GM18858 (cell line): ENCODE results near the gene CHMP4B.

Experiments
- ATAC-seq: cut with Tn5 transposase; IDR thresholded peaks from one replicate; pipeline ENCODE4 v1.9.1; 2021; ENCODE audit not compliant: unreplicated experiment

Gene CHMP4B, protein sequence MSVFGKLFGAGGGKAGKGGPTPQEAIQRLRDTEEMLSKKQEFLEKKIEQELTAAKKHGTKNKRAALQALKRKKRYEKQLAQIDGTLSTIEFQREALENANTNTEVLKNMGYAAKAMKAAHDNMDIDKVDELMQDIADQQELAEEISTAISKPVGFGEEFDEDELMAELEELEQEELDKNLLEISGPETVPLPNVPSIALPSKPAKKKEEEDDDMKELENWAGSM

DNA sequence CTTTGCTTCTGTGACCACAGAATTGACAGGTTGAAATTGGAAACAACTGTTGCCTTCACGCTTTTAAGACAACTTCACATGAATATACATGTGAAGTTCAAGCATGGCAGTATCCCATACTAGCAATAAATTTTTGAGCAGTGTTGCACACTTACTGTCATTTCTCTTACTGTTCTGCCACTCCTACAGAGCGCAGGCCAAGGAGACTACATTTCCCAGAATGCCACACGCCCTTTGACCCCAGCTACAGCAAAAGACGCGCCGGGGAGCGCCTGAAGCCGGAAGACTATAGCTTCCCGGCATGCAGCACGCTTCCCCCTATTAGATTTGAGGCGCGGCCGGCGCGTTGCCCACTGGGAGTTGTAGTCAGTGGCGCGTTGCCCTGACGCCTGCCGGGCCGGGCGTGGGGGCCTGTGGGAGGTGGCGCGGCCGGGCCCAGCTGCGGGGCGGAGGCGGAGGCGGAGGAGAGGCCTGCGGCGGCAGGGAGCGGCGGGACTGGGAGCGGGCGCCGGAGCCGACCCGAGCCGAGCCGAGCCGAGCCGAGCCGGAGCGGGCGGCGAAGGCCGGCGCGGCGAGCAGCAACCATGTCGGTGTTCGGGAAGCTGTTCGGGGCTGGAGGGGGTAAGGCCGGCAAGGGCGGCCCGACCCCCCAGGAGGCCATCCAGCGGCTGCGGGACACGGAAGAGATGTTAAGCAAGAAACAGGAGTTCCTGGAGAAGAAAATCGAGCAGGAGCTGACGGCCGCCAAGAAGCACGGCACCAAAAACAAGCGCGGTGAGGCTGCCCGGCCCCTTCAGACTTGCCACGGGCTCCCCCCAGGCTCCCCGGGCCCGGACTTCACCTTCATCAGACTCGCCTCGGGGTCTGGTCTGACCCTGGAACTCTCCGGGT, at the start of gene CHMP4B:
TSS of gene CHMP4B (plus strand) at position 464 of the 891 bp plus-strand sequence. CDS start at position 585, 121 bp downstream.
- peak; percentile 90 for ATAC-seq

DNA sequence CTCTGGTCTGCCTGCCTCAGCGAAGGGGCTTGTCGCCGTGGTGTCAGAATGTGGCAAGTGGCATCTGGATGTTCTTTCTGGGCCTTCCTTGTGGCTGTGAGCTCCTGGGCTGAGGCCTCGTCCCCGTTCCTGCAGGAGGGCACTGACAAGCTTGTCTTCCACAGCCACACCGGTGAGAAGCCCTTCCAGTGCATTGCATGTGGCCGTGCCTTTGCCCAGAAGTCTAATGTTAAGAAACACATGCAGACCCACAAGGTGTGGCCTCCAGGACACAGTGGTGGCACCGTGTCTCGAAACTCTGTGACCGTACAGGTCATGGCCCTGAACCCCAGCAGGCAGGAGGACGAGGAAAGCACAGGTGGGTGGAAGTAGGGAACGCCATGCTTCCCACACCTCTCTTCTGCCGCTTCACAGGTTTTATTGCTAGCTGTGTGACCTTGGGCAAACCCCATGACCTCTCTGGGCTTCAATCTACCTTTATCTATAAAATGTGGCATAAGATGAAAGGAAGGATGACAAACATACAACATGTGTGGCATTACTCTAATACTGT, 49.4 kb upstream of the CHMP4B start:
- ATAC-seq: no peak

DNA sequence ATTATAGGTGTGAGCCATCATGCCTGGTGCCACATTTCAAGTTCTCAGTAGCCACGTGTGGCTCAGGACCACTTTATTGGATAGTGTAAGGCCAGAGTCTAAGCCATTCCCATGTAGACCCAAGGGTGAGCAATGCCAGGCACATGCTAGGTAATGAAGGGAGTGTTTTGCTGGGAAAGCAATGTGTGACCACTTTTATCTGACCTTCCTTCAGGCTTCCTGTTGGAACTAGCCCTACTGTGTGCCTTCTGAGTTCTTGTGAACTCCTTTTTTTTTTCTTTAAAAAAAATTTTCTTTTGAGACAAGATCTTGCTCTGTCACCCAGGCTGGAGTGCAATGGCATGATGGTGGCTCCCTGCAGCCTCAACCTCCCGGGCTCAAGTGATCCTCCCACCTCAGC, 46.0 kb upstream of the CHMP4B start:
- no peak for ATAC-seq

DNA sequence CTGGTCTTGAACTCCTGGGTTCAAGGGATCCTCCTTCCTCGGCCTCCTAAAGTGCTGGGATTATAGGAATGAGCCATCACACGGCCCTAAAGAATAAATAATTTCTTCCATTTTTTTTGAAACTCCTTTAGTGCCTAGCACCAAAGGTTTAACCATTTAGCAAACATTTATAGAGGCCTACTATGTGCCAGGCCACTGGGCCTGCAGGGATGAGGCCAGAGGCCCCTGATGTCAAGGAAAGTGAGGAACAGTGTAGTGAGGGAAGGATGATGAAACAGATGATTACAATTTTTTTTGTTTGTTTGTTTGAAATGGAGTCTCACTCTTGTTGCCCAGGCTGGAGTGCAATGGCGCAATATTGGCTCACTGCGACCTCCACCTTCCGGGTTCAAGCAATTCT, 45.6 kb upstream of the CHMP4B start:
- no peak for ATAC-seq

DNA sequence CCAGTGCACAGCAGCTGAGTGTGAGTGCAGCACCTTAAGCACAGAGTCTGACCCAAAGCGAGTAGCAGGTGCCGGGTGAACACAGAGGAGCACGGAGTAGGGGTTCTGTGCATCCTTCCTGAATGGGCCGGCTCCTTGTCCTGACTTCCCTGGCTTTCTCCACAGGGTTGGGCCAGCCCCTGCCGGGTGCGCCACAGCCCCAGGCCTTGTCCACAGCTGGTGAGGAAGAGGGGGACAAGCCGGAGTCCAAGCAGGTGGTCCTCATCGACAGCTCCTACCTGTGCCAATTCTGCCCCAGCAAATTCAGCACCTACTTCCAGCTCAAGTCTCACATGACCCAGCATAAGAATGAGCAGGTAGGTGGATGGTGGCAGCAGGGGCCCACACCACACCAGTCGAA, 44.5 kb upstream of the CHMP4B start:
- ATAC-seq: no peak

DNA sequence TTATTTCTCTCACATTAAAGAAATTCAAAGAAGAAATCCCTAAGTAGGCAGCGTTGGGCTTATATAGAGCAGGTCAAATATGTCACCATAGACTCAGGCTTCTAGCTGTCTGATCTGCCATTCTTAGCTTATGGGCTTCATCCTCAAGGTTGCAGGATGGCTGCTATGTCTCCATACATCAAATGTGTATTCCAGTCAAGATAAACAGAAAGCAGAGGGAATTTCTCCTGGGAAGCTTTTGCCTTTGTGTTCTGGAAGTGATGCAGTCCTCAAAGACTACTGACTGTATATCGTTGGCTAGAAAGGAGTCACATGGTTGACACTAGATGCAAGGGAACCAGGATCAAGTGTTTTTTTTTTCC, 43.4 kb upstream of the CHMP4B start:
- no peak for ATAC-seq

DNA sequence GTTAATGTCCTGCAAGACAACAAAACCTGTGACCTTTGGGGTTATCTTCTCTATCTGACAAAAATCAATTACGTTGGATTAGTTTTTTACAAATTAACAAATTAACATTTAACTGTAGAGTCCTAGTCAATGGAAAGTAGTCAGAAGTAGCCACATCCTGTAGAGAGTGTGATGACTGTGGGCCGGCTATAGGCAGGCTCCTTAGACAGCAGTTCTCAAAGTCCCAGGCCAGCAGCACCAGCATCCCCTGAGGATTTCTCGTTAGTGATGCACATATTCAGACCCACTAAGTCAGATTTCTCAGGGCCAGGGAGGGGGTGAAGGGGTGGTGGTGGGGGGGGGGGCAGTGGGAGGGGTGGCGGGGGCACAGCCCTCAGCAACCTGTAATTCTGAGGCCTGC, 42.1 kb upstream of the CHMP4B start:
- no peak for ATAC-seq

DNA sequence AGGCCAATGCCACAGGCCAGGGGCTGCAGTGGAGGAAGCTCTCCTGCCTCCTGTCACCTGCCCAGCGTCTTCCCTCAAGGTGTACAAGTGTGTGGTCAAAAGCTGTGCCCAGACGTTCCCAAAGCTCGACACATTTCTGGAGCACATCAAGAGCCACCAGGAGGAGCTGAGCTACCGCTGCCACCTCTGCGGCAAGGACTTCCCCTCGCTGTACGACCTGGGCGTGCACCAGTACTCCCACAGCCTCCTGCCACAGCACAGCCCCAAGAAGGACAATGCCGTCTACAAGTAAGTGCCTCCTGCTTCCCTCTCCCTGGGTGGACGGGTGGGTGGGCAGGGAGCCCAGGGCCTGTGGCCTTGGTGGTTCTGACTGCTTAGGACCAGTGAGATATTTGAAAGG, 41.1 kb upstream of the CHMP4B start:
- no peak for ATAC-seq

DNA sequence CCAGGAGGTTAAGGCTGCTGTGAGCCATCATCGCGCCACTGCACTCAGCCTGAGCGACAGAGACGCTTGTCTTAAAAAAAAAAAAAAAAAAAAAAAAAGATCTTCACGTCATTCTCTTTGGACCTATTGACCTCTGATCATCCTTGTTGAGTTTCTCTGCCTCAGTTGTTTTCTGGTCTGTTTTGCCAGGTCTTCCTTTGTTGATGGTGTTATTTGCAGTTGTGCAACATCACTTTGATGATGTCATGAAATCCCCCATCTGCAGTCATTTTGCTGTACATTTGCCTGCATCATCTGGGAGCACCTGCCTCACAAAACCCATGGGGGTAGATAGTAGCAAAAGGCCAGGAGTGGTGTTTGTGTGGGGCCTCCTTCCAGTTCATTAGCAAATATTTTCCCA, 39.2 kb upstream of the CHMP4B start:
- ATAC-seq: no peak

DNA sequence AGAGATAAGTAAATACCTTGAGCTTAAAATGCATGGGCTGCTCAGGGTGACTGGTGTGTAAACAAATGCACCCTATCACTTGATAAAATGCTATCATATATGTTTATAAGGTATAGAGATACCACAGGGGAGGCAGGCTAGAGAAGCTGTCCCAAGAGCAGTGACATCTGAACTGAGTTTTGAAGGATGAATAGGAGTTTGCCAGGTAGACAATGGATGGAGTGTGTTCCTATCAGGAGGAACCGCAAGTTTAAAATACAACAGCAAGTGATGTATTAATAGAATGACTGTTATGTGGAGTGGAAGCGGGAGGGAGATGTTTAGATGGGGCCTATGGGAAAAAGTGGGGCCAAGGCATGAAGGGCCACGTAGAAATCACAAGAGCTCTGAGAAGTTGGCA, 38.7 kb upstream of the CHMP4B start:
- no peak for ATAC-seq

DNA sequence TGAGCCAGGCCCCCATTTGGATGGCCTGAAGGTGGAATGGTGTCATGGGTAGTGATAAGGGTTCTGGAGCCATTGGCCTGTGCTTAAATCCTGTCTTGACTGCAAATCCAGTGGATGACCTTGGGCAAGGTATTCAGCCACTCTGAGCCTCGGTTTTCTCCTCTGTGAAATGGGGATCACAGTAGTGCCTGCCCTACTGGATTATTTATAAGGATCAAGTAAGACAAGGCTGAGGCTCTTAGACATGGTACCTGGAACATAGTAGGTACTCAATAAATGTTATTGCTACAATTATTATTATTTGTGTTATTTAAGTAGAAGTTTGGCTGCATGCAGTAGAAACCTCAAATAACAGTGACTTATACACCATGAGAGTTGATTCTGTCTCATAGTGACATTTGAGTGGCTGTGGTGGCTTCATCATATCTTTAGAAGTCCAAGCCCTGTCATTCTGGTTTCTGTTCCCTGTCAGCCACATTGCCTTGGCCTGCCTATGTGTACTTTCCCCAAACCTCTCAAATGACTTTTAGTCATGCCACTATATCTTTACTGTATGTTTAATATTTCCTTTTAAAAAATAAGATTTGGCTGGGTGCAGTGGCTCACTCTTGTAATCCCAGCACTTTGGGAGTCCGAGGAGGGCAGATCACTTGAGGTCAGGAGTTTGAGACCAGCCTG, 37.6 kb upstream of the CHMP4B start:
- ATAC-seq: peak; percentile 54

DNA sequence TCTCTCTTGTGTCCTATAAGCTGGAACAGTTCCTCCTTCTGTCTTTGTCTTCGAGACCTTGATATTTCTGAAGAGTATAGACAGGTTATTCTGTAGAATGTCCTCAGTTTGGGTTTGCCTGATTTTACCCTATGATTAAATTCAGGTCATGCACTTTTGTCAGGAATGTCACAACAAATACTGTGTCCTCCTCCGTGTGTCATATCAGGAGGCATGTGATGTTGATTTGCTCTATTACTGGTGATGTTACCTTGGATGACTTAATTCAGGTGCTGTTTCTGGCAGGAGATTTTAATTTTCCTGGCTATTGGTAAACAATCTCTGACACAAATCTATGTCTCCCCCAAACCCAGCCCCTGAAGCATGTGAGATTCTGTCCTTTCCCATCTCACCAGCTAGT, 33.3 kb upstream of the CHMP4B start:
- ATAC-seq: no peak

DNA sequence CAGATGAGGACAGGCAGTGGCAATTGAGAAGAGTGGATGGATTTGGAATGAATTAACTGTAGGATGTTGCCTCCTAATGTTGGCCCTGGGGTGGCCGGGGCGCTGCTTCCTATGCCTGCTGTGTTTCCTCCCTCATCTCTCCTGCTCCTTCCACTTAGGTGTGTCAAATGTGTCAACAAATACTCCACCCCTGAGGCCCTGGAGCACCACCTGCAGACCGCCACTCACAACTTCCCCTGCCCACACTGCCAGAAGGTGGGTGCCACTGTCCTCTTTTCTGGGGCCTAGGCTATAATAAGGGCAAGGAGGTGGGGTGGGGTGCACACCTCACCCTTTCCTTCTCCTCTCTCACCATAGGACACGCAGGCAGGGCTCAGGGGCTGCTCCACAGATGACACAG, 30.0 kb upstream of the CHMP4B start:
- no peak for ATAC-seq

DNA sequence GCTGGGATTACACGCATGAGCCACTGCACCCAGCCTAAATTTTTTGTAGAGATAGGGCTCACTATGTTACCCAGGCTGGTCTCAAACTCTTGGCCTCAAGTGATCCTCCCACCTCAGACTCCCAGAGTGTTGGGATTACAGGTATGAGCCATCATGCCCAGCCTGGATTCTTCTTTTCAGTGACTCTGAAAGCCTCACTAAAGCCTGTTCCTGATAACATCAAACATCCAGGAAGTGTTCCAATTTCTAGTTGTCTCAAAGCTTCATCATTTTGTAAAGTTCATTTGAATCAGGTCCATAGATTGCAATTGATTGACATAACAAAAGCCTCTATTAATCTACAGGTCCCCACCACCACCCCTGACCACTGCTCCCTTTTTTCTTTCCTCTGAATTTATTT, 29.2 kb upstream of the CHMP4B start:
- no peak for ATAC-seq

DNA sequence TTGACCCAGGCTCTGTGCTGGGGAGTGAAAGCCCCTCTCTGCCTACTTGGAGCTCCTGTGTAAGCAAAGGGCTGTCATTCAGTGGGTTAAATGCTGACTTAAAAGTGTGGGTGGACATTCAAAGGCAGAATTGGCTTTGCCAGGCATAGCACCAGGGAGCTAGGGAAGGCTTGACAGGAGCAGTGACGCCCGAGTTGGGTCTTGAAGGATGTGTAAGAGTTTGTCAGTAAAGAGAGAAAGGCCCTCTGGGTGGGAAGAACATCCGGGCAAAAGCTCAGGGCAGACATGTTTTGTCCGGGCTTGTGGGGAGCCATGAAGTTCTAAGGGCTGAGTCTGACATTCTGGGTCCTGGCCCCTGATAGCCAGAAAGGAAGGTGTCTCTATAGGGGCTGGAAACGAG, 27.9 kb upstream of the CHMP4B start:
- ATAC-seq: no peak

DNA sequence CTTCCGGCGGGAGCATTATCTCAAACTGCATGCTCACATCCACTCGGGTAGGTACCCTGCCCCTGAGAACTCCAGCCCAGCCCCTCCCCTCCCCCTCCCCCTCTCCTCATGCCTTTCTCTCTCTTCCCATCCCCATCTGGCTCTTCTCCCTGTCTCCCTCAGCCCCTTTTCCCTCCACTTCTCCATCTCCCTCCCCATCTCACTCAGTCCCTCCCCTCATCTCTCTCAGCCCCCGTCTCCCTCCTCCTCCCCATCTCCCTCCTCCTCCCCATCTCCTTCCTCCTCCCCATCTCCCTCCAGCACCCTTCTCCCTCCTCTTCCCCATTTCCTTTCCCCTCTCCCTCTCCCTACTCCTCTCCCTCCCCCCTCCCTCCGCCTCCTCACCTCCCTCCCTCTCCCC, 27.3 kb upstream of the CHMP4B start:
- no peak for ATAC-seq

DNA sequence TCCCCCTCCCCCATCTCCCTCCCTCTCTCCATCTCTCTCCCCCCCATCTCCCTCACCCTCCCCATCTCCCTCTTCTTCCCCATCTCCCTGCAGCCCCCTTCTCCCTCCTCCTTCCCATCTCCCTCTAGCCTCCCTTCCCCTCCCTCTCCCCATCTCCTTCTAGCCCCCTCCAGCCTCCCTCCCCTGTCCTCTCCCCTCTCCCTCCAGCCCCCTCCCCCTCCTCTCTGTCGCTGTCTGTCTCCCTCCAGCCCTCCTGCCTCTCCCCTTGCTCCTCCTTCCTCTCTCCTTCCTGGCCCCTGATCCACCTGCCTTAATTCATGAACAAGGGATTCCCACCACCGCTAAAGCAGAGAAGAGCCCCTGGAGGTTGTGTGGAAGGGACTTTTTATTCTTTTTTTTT, 26.9 kb upstream of the CHMP4B start:
- no peak for ATAC-seq

DNA sequence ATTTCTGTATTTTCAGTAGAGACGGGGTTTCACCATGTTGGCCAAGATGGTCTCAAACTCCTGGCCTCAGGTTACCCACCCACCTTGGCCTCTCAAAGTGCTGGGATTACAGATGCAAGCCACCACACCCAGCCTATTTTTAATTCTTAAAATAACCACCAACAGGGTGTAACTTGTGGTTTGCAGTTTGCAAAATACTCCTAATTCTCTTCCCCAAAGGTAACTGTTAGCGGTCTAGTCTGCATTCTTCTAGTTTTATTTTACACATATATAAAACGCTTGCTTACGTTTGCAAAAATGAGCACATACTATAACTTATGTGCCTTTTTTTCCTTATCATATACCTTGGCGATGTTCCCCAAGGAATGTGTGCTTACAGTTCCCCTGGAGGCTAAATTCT, 25.6 kb upstream of the CHMP4B start:
- no peak for ATAC-seq

DNA sequence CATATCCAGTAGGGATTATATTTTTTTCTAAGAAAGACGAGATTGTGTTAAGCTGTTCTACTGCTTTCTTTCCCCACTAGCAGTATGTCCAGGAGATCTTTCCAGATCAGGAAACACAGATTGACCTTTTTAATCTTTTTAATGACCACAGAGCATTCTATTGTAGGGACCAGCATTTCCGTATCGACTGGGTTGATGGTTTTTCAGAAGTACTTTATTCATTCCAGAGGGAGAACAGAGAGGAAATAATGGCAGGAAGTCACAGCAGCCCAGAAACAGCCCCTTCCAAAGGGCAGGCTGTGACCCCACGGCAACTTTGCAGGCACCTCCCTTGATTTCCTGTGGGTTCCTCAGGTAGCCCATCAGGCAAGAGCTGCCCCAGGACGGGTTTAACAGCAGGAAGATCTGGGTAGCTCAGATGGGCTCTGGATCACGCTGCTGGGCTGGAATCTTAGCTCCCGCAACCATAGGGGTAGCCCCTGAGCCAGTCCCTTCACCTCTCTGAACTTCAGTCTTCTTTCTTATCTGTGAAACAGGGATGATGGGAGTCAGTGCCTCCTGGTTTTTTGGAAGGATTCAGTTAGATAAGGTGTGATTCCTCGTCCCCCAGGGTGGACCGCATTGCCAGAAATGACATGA, 23.8 kb upstream of the CHMP4B start:
- ATAC-seq: no peak

DNA sequence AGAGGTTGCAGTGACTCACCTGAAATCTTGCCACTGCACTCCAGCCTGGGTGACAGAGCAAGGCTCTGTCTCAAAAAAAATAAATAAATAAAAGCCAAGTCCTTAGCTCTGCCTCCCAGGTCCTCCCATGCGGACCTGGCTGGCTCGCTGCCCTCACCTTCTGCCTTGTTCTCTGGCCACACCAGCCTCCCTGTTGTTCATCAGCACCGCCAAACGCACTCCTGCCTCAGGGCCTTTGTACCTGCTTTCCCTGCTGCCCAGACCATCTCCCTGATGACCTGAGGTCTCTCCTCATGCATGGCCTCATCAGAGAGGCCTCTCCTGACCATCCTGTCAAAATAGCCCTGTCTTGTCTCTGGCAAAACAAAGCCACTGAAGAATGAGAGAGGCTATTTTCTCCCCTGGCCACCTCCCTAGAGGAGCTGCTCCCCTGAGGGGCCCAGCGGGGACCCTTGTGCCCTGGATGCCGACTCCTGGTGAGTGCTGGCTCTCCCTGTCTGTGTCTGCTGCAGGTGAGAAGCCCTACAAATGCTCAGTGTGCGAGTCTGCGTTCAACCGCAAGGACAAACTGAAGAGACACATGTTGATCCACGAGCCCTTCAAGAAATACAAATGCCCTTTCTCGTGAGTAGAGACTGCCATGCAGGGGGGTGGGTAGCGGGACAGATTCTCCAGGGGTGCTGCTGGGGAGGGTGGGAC, 22.6 kb upstream of the CHMP4B start:
- ATAC-seq: no peak
